OCI-LY3 (cell line): ENCODE data around the gene SSU72.
"Not testable (repeated sequence)": the region's sequence is repeated elsewhere in the genome, so short reads cannot be mapped to it uniquely, and the experiment has no call there.

Source experiments
- H2AFZ ChIP-seq: fragments of 200-600, 300-600 bp; shearing (Covaris generic); 2 replicates; pipeline ENCODE4 v1.6.0; 2014; ENCODE audit warnings: antibody characterized with exemption, low read depth, low read length
- H3K27ac ChIP-seq: fragments of 200-600, 300-600 bp; sonication (generic); 2 replicates; pipeline ENCODE4 v1.5.1; 2014; ENCODE audit warnings: mild to moderate bottlenecking, low read length, moderate library complexity, mixed read lengths
- H3K27me3 ChIP-seq: fragments of 200-600, 300-600 bp; sonication (generic); 2 replicates; pipeline ENCODE4 v1.6.1; 2014; ENCODE audit warnings: low read depth, low read length, mixed read lengths
- H3K36me3 ChIP-seq: fragments of 200-600, 300-600 bp; sonication (generic); replicated peaks from 2 replicates; pipeline ENCODE3; 2014; ENCODE audit warnings: low read depth, low read length, mixed read lengths
- H3K4me1 ChIP-seq: fragments of 300-600, 200-600 bp; sonication (generic); 2 replicates; pipeline ENCODE4 v1.6.1; 2014; ENCODE audit warnings: low read length, mixed read lengths
- H3K4me2 ChIP-seq: fragments of 200-600, 300-600 bp; sonication (generic); 2 replicates; pipeline ENCODE4 v1.6.1; 2014; ENCODE audit warnings: low read length, mixed read lengths
- H3K4me3 ChIP-seq: fragments of 300-600, 200-600 bp; sonication (generic); 2 replicates; pipeline ENCODE4 v1.5.1; 2014; ENCODE audit warnings: antibody characterized with exemption, mild to moderate bottlenecking, low read length, moderate library complexity
- H3K79me2 ChIP-seq: fragments of 300-600, 200-600 bp; shearing (Covaris generic); 2 replicates; pipeline ENCODE4 v1.6.1; 2014; ENCODE audit warnings: mild to moderate bottlenecking, low read length, mixed read lengths
- H3K9ac ChIP-seq: fragments of 300-600, 200-600 bp; shearing (Covaris generic); 2 replicates; pipeline ENCODE4 v1.6.0; 2014; ENCODE audit warnings: mild to moderate bottlenecking, low read length, moderate library complexity
- H3K9me3 ChIP-seq: fragments of 200-600, 300-600 bp; shearing (Covaris generic); 2 replicates; pipeline ENCODE4 v1.6.1; 2014; ENCODE audit warnings: low read length, mixed read lengths; ENCODE audit not compliant: insufficient read depth
- H4K20me1 ChIP-seq: fragments of 200-600, 300-600 bp; sonication (generic); 2 replicates; pipeline ENCODE4 v1.6.1; 2016; ENCODE audit warnings: low read length, mixed read lengths; ENCODE audit not compliant: insufficient read depth
- EZH2phosphoT487 ChIP-seq: fragments of 200-600 bp; shearing (Covaris generic); IDR thresholded peaks from 2 replicates; pipeline ENCODE4 v1.6.1; 2018; ENCODE audit warnings: antibody characterized with exemption, mixed run types, low read depth
- TF ChIP-seq, protein P1 (sequence below): fragments of 200-600, 300-600 bp; sonication (generic); IDR thresholded peaks from 2 replicates; pipeline ENCODE4 v1.5.1; 2014; ENCODE audit warnings: antibody characterized with exemption, low read length, low read depth

Gene SSU72

GRCh38 chr1:1558591-1558990, 16.1 kb downstream of the SSU72 start:
- no peak overlapping the region for H3K27ac ChIP-seq
- H3K4me2 ChIP-seq = no peak overlapping the region
- no peaks in the 10 kb centered on the region for H3K9me3 ChIP-seq
- no peak overlapping the region for H3K4me3 ChIP-seq
- H3K79me2 ChIP-seq = no peaks in the 10 kb centered on the region; the same call in 1 of the 2 replicates
- H3K9ac ChIP-seq = no peak overlapping the region
- no peaks in the 10 kb centered on the region for H3K4me1 ChIP-seq
- TF ChIP-seq, protein P1, sequence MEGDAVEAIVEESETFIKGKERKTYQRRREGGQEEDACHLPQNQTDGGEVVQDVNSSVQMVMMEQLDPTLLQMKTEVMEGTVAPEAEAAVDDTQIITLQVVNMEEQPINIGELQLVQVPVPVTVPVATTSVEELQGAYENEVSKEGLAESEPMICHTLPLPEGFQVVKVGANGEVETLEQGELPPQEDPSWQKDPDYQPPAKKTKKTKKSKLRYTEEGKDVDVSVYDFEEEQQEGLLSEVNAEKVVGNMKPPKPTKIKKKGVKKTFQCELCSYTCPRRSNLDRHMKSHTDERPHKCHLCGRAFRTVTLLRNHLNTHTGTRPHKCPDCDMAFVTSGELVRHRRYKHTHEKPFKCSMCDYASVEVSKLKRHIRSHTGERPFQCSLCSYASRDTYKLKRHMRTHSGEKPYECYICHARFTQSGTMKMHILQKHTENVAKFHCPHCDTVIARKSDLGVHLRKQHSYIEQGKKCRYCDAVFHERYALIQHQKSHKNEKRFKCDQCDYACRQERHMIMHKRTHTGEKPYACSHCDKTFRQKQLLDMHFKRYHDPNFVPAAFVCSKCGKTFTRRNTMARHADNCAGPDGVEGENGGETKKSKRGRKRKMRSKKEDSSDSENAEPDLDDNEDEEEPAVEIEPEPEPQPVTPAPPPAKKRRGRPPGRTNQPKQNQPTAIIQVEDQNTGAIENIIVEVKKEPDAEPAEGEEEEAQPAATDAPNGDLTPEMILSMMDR = no peak
- TF ChIP-seq EZH2phosphoT487 = no peak
- H4K20me1 ChIP-seq = no peaks in the 10 kb centered on the region
- no peak overlapping the region for H2AFZ ChIP-seq
- H3K36me3 ChIP-seq = peaks cover 12% of the 10 kb centered on the region
- H3K27me3 ChIP-seq = no peaks in the 10 kb centered on the region

- not testable (repeated sequence) for H3K9me3 ChIP-seq, H3K36me3 ChIP-seq, H3K4me1 ChIP-seq, H3K27ac ChIP-seq, H4K20me1 ChIP-seq, H2AFZ ChIP-seq, H3K4me3 ChIP-seq, H3K79me2 ChIP-seq, H3K4me2 ChIP-seq, H3K27me3 ChIP-seq, H3K9ac ChIP-seq
Measured at GRCh38 chr1:1557688-1558087, 17.0 kb downstream of the SSU72 start.

GRCh38 chr1:1556961-1557360, 17.7 kb downstream of the SSU72 start:
- H4K20me1 ChIP-seq, H3K36me3 ChIP-seq, H3K4me3 ChIP-seq: not testable (repeated sequence)

DNA sequence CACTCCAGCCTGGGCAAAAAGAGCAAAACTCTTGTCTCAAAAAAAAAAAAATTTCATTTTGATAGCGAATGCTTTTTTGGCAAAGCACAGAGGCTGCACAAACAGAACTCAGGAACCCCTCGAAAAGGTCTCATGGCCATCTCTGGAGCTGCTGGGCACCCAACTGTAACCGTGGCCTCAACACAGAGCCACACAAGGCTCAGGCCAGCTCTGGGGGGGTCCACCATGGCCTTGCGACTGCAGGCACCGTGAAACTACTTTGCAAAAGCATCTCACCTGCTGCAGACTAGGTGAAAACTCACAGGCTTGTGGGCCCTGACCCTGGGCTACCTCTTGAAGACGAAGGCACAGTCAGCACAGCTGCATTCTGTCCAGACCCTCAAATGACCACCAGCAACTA, 18.2 kb downstream of the SSU72 start:
- TF ChIP-seq, protein P1 = no peak
- no peak for TF ChIP-seq EZH2phosphoT487
- H3K27me3 ChIP-seq = no peaks in the 10 kb centered on the region
- no peaks in the 10 kb centered on the region for H3K9me3 ChIP-seq
- no peak overlapping the region for H3K4me2 ChIP-seq
- H3K27ac ChIP-seq = no peak overlapping the region
- H4K20me1 ChIP-seq = no peaks in the 10 kb centered on the region
- no peak overlapping the region for H3K4me3 ChIP-seq
- H3K9ac ChIP-seq = no peak overlapping the region
- H3K4me1 ChIP-seq = no peaks in the 10 kb centered on the region
- H3K79me2 ChIP-seq = no peaks in the 10 kb centered on the region
- no peak overlapping the region for H2AFZ ChIP-seq
- no peaks in the 10 kb centered on the region for H3K36me3 ChIP-seq

More at GRCh38 chr1:1556961-1557360, 17.7 kb downstream of the SSU72 start:
- not testable (repeated sequence) for H3K27me3 ChIP-seq, H3K27ac ChIP-seq, H3K4me1 ChIP-seq, H3K9ac ChIP-seq, H3K9me3 ChIP-seq, H3K4me2 ChIP-seq, H3K79me2 ChIP-seq, H2AFZ ChIP-seq

- Histone ChIP-seq H3K9me3 (no peaks in the 10 kb centered on the region), H3K4me1 (no peaks in the 10 kb centered on the region), H3K27me3 (no peaks in the 10 kb centered on the region), H3K27ac (no peak overlapping the region), H3K4me3 (no peak overlapping the region), H4K20me1 (no peaks in the 10 kb centered on the region), H3K4me2 (no peak overlapping the region), H3K9ac (no peak overlapping the region), H3K36me3 (no peaks in the 10 kb centered on the region), H3K79me2 (no peaks in the 10 kb centered on the region), H2AFZ (no peak overlapping the region)
- TF ChIP-seq, protein P1 = no peak
- no peak for TF ChIP-seq EZH2phosphoT487
Measured at GRCh38 chr1:1554926-1555915, 19.4 kb downstream of the SSU72 start.
